HG02623 (cell line): ENCODE results near the gene GNAQ.
"Not testable (repeated sequence)": the region's sequence is repeated elsewhere in the genome, so short reads cannot be mapped to it uniquely, and the experiment has no call there.

Source experiments
- ATAC-seq: cut with Tn5 transposase; IDR thresholded peaks from one replicate; pipeline ENCODE4 v1.9.1; 2021; ENCODE audit warnings: moderate library complexity; ENCODE audit not compliant: unreplicated experiment

GNAQ gene

GRCh38 chr9:77710965-77711648, 320.5 kb downstream of the GNAQ start:
- no peak for ATAC-seq

DNA sequence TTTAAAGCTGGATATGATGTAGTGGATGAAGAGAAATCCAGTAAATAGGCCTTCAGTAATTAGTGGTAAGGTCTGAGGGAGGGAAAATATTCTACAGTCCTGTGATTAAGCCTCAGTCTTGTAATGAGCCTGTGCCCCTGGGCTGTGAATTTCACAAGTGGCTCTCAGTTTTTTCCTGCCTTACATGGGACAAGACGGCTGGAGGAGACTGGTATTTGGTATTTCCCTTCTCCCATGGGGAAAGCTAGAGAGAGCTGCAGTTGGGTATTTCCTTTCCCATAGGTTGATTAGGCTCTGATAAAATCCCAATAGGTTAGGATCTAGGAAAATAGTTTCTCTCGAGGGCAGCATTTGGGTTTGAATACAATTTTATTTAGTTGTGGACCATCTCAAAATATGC, 321.3 kb downstream of the GNAQ start:
- no peak for ATAC-seq

DNA sequence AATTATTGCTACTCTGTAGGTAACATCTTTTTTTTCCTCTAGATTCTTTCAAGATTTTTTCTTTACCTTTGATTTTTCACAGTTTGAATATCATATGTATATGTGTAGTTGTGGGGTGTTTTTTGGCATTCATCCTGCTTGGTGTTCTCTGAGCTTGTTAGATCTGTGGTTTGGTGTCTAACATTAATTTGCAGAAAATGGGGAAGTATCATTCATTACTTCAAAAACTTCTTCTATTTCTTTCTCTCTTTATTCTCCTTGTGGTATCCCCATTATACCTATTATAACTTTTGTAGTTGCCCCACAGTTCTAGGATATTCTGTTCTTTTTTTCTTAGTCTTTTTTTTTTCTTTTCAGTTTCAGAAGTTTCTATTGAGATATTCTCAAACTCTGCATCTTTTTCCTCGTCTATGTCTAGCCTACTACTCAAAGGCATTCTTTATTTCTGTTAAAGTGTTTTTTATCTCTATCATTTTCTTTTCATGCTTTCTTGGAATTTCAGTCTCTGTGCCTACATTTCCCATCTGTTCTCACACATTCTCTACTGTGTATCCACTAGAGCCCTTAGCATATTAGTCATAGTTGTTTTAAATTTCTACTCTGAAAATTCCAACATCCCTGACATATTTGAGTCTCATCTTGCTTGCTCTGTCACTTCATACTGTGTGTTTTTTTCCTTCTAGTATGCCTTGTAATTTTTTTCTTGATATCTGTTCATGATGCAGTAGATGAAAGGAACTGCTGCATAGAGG, 323.4 kb downstream of the GNAQ start:
- ATAC-seq: no peak

GRCh38 chr9:77707383-77708063, 324.1 kb downstream of the GNAQ start:
- ATAC-seq: no peak

DNA sequence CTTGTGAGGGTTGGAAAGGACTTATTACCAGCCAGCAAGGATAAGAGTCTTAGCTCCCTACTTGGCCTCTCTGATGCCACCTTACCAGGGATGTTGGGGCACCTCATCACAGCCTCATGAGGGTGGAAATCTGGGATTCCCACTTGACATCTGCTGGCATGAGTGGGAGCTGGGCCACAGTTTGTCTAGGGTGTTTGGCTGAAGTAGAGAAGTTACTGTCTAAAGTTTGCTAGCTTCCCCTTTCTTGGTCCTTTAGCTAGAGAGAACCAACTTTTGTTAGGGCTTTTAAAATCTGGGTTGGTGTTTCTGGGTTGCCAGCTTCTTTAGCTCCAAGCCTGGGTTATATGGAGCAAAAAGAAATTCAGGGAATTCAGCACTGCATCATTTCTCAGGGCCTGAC, 326.0 kb downstream of the GNAQ start:
- ATAC-seq: no peak

- ATAC-seq: not testable (repeated sequence)
Measured at GRCh38 chr9:77702521-77703390, 328.9 kb downstream of the GNAQ start.

GRCh38 chr9:77697238-77697984, 334.2 kb downstream of the GNAQ start:
- no peak for ATAC-seq

GRCh38 chr9:77690723-77691122, 340.9 kb downstream of the GNAQ start:
- not testable (repeated sequence) for ATAC-seq

- not testable (repeated sequence) for ATAC-seq
Measured at GRCh38 chr9:77690119-77690518, 341.5 kb downstream of the GNAQ start.

- ATAC-seq: not testable (repeated sequence)
Measured at GRCh38 chr9:77687737-77688136, 343.9 kb downstream of the GNAQ start.

DNA sequence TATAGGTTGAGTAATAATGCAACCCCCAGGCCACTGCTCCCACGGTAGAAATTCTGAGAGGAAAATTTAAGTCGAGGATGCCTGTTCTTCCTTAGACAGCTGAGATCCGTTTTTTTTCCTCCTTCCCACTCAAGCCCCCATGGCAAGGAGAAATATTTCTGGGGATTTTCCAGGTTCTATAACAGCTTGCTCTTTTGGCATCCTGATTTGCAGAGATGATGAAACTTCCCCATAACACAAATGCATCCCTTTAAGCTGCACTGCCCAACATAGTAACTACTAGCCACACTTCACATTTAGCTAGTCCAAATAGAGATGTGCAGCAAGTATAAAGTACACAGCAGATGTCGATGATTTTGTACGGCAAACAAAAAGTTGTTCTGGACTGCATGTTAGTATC, 351.0 kb downstream of the GNAQ start:
- no peak for ATAC-seq

GRCh38 chr9:77679661-77680368, 351.8 kb downstream of the GNAQ start:
- no peak for ATAC-seq

- no peak for ATAC-seq
Measured at GRCh38 chr9:77679088-77679487, 352.5 kb downstream of the GNAQ start.

- ATAC-seq: no peak
Measured at GRCh38 chr9:77677957-77678535, 353.6 kb downstream of the GNAQ start.

- ATAC-seq: no peak
Measured at GRCh38 chr9:77677397-77677796, 354.2 kb downstream of the GNAQ start.

DNA sequence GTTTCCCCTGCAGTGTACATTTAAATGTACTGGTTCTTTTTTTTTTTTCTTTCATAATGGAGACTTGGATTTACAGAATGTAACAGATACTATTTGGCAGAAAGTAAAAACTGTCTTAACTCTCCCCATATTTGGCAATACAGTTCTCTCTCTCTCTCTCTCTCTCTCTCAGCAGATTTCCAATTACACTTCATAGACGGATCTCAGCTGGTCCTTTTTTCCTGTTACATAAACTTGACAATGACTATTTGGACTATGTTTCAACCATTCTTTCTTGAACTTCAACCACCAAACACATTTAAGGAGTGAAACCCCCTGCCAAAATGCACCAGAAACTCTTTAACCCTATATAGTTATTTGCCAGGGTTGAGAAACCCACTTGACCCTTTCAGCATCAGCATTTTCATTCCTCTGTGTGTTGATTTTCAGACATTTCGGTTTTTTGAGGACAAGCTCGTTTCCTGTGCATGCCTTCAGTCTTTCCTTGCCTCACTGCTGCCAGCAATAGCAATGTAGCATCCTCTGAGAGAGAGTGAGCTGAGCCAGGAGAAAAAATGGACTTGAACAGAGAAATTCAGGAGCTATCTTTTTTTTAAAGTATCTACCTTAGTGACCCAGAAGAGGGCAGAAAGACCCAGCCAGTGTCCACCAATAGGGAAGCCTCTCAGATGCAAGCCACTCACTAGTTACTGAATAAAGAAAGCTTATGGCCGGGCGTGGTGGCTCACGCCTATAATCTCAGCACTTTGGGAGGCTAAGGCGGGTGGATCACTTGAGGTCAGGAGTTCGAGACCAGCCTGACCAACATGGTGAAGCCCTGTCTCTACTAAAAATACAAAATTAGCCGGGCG, 357.4 kb downstream of the GNAQ start:
- no peak for ATAC-seq

DNA sequence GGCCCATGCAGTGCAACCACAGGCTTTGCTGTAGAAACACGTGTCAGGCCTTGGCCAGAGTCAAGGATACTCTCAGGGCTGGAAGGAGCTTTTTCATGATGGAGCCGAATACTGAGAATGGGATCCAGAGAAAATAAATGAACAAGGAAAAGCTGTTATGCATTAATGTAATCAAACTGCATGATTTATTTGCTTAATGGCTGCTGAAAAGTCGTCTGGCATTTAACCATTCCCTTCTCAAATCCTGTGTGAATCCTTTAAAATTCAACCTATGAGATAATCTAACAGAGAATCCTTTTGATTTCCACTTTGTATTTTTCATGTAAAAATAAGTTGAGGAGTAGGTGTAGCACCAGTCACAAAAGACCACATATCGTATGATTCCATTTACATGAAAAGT, 359.4 kb downstream of the GNAQ start:
- ATAC-seq: no peak

GRCh38 chr9:77667151-77667550, 364.5 kb downstream of the GNAQ start:
- ATAC-seq: no peak
